Spleen (tissue), 7 donors: Measurements from ENCODE around the gene MEIS2.

ENCODE experiments used
- POLR2A ChIP-seq, 3 donors: fragments of 450-650 bp; IDR thresholded peaks; one replicate each; pipeline ENCODE4 v1.5.1; 2017; ENCODE audit warnings: antibody characterized with exemption in 3 of 3, mild to moderate bottlenecking in 1 of 3
- TF ChIP-seq, protein P1 (sequence below), 11 experiments: fragments of 200-600 bp in 7 of 11; fragments of 450-650 bp in 4 of 11; sonication (generic) in 4 of 11; IDR thresholded peaks in 8 of 11; conservative IDR thresholded peaks in 3 of 11; 1 replicate in 7 of 11; 2 replicates in 4 of 11; pipeline versions ENCODE4 v1.4.0 to v1.8.0; 2016 to 2021; ENCODE audit warnings: antibody characterized with exemption in 11 of 11, inconsistent platforms in 4 of 11, mild to moderate bottlenecking in 1 of 11
- donor health status: DM: no; HTN: no; CAD: no; lungs with moderate emphysema.
- donor health status: DM: no; HTN: no; CAD: no.
- donor health status: DM: no; HTN: no; CAD: no.

DNA sequence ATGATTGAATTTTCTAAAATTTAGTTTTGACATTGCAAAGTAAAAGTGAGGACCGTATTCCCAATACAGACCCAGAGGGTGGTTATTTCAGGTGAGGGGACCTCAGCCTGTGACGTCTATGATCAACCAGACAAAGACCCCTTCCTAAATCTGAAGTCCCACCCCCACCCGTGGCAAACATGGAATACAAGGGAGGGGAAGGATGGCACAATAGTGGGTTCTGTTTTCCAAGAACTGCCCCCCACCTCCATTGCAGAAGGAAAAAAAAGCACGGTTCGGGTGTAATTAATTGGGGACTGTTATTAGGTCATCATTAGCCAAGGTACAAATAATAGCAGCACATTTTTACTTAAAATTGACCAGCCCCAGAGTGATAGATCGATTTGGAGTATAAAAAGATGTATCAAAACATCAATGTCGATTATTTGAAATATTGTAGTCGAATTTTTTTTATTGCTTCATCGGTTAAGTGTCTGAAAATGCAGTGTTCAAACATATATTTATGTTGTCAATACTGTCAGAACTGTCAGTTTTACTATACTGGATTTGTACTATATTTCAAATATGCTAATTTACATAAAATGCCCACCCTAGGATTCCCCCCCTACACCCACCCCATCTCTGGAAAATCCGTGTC, 7.5 kb upstream of the MEIS2 start:
- TF ChIP-seq, protein P1, sequence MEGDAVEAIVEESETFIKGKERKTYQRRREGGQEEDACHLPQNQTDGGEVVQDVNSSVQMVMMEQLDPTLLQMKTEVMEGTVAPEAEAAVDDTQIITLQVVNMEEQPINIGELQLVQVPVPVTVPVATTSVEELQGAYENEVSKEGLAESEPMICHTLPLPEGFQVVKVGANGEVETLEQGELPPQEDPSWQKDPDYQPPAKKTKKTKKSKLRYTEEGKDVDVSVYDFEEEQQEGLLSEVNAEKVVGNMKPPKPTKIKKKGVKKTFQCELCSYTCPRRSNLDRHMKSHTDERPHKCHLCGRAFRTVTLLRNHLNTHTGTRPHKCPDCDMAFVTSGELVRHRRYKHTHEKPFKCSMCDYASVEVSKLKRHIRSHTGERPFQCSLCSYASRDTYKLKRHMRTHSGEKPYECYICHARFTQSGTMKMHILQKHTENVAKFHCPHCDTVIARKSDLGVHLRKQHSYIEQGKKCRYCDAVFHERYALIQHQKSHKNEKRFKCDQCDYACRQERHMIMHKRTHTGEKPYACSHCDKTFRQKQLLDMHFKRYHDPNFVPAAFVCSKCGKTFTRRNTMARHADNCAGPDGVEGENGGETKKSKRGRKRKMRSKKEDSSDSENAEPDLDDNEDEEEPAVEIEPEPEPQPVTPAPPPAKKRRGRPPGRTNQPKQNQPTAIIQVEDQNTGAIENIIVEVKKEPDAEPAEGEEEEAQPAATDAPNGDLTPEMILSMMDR (IDR thresholded peaks at IDR 0.05 in 8 of 11, conservative IDR thresholded peaks at IDR 0.05 in 3 of 11), result no peak
- TF ChIP-seq POLR2A (IDR thresholded peaks at IDR 0.05), result no peak
